HepG2 (cell line): ENCODE results near the gene MRPL20. TPM values are rescaled to one million over a fixed set of nuclear protein-coding genes. Genes with fewer than 3 reads are reported as not detected.

Experiments used
- ARNTL ChIP-seq: sonication (generic); formaldehyde crosslinking; IDR thresholded peaks from 2 replicates; pipeline ENCODE4 v1.4.0; 2020; ENCODE audit warnings: mild to moderate bottlenecking, missing genetic modification reagents
- ATF7-NPFF ChIP-seq: sonication (generic); formaldehyde crosslinking; IDR thresholded peaks from 2 replicates; pipeline ENCODE4 v1.8.1; 2023; ENCODE audit warnings: mild to moderate bottlenecking, low read depth, missing genetic modification reagents, moderate library complexity
- CSRNP2 ChIP-seq: sonication (generic); formaldehyde crosslinking; conservative IDR thresholded peaks from 2 replicates; pipeline ENCODE4 v1.8.0; 2022; ENCODE audit warnings: low read depth, missing genetic modification reagents
- FOXC1 ChIP-seq: sonication (generic); formaldehyde crosslinking; IDR thresholded peaks from 2 replicates; pipeline ENCODE4 v1.8.0; 2022; ENCODE audit warnings: mild to moderate bottlenecking, missing genetic modification reagents, borderline replicate concordance
- GZF1 ChIP-seq: sonication (generic); formaldehyde crosslinking; IDR thresholded peaks from 2 replicates; pipeline ENCODE4 v1.5.1; 2020; ENCODE audit warnings: mild to moderate bottlenecking, missing genetic modification reagents
- HIVEP1 ChIP-seq: sonication (generic); formaldehyde crosslinking; IDR thresholded peaks from 2 replicates; pipeline ENCODE4 v1.4.0; 2020; ENCODE audit warnings: mild to moderate bottlenecking, missing genetic modification reagents
- HNF1A ChIP-seq, 2 experiments: sonication (generic) in 1 of 2; formaldehyde crosslinking in 1 of 2; IDR thresholded peaks; 2 replicates each; pipeline versions ENCODE4 v1.4.0 to v1.6.1; 2016 to 2020; ENCODE audit warnings: borderline replicate concordance in 1 of 2, low read depth in 1 of 2, mild to moderate bottlenecking in 1 of 2, missing genetic modification reagents in 1 of 2
- HOXA5 ChIP-seq: sonication (generic); formaldehyde crosslinking; IDR thresholded peaks from 2 replicates; pipeline ENCODE4 v1.4.0; 2020; ENCODE audit warnings: missing genetic modification reagents
- NPAS2 ChIP-seq: sonication (generic); formaldehyde crosslinking; IDR thresholded peaks from 2 replicates; pipeline ENCODE4 v1.8.0; 2022; ENCODE audit warnings: mild to moderate bottlenecking, missing genetic modification reagents, borderline replicate concordance
- REST ChIP-seq, 2 experiments: IDR thresholded peaks; 2 replicates each; pipeline ENCODE4 v1.6.1; 2011 to 2012; ENCODE audit warnings: low read length in 2 of 2, borderline replicate concordance in 1 of 2, low read depth in 1 of 2, mild to moderate bottlenecking in 1 of 2, moderate library complexity in 1 of 2
- ZBED4 ChIP-seq: sonication (generic); formaldehyde crosslinking; IDR thresholded peaks from 2 replicates; pipeline ENCODE4 v1.4.0; 2020; ENCODE audit warnings: missing genetic modification reagents, borderline replicate concordance
- ZNF251 ChIP-seq: sonication (generic); formaldehyde crosslinking; IDR thresholded peaks from 2 replicates; pipeline ENCODE4 v1.9.0; 2021; ENCODE audit warnings: mild to moderate bottlenecking, missing genetic modification reagents
- ZSCAN31 ChIP-seq: sonication (generic); formaldehyde crosslinking; IDR thresholded peaks from 2 replicates; pipeline ENCODE4 v1.5.0; 2020; ENCODE audit warnings: low read depth, mild to moderate bottlenecking, missing genetic modification reagents
- polyA plus RNA-seq, 8 experiments: library from polyadenylated mRNA; depleted of rRNA in 3 of 8; stranded (reverse) in 7 of 8; unstranded in 1 of 8; fragments of >200 nt; fragmentation: Illumina TruSeq in 4 of 8; extraction: Trizol in 4 of 8; gene quantifications; 2 replicates each; pipeline versions ENCODE4 v1.2.1 to v1.2.3, GENCODE V29; 2011 to 2016; ENCODE audit warnings: low read depth in 4 of 8, missing spikeins in 1 of 8, mixed read lengths in 1 of 8; ENCODE audit not compliant: insufficient read depth in 1 of 8
- total RNA-seq, 5 experiments: library from RNA; depleted of rRNA; stranded (reverse); fragments of >200 nt; fragmentation: Illumina TruSeq; extraction: Trizol; gene quantifications; 2 replicates each; pipeline ENCODE4 v1.2.3, GENCODE V29; 2016; ENCODE audit warnings: low read depth in 1 of 5

MRPL20 gene
- total and polyA plus RNA-seq, 2 of the 13 experiments (the other 11 are each of a cell fraction or from before 2014, with no cell fraction given): 59.2 to 127 TPM

- TF ChIP-seq HNF1A (IDR thresholded peaks at IDR 0.05; ENCODE audit: low read depth) (no peak), HNF1A (CRISPR knock-in tag; IDR thresholded peaks at IDR 0.05; ENCODE audit: borderline replicate concordance) (peak; percentile 78; the same call in 1 of the 2 replicates), REST (IDR thresholded peaks at IDR 0.05; ENCODE audit: borderline replicate concordance in 1 of 2, low read depth in 1 of 2, low read length in 2 of 2) (no peak), FOXC1 (CRISPR knock-in tag) (peak; percentile 62; the same call in 1 of the 2 replicates), ZBED4 (peak; percentile 72; the same call in 1 of the 2 replicates), CSRNP2 (no peak), NPAS2 (no peak), HOXA5 (CRISPR knock-in tag) (peak; percentile 40; the same call in 1 of the 2 replicates), ZSCAN31 (CRISPR knock-in tag) (peak; percentile 85), GZF1 (CRISPR knock-in tag) (no peak; the same call in 1 of the 2 replicates), ATF7-NPFF (CRISPR knock-in tag) (peak; percentile 82), ZNF251 (CRISPR knock-in tag) (0 out of 2 replicates have a peak, but pooled peaks have one; percentile 23), HIVEP1 (no peak), ARNTL (peak; percentile 85)
These were observed 7.8 kb downstream of the MRPL20 start, which contains the start of gene CCNL2 (continued) for GRCh38 chr1:1399187-1399871.
